Measurements from ENCODE around the gene CCDC60.

The CCDC60 gene

DNA sequence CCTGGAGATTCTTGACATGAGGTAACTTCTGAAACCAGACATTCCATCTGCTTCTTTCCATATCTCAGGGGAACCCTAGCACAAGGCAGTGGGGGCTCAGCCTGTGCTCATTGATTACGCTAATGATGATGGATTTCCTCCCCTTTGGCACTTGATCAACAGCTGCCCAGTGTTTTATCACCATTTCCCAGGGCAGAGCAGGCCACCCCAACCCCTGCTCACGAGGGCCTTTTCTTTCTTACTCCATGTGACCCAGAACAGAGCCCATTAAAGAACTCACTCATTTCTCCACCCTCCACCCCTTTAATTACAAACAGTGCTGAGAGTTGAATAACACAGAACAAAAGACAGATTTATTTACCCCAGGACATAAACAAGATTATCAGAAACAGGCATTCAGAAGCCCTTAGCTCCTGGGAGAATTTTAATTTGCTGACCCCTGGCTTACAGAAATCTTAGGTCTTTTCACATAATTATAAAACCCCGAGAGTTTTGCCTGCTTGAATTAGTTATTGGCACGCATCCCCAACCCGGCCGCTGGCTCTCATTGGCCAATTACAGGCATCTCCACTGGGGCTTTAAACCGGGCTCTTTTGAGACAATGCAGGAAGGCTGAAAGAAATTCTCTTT, 32.0 kb upstream of the CCDC60 start:
- no peak overlapping the region for H2AK5ac ChIP-seq (ENCODE audit: low read length, severe bottlenecking)
- H3K27ac ChIP-seq (ENCODE audit: low read length, poor library complexity, severe bottlenecking) = no peak overlapping the region
- no peak overlapping the region for H2BK15ac ChIP-seq (ENCODE audit: low read depth, poor library complexity, severe bottlenecking)
- H4K91ac ChIP-seq (ENCODE audit: low read length) = no peak overlapping the region
- H3K4me3 ChIP-seq (ENCODE audit: insufficient read depth in 1 of 2, low read depth in 1 of 2, low read length in 2 of 2) = no peak overlapping the region
- H4K8ac ChIP-seq (ENCODE audit: low read length) = no peak overlapping the region
- H3K14ac ChIP-seq (ENCODE audit: low read length in 2 of 2) = no peak overlapping the region
- H3K4ac ChIP-seq (ENCODE audit: low read depth in 1 of 2, low read length in 2 of 2) = no peak overlapping the region
- no peak overlapping the region for H2BK12ac ChIP-seq (ENCODE audit: low read length in 2 of 2)
- no peak overlapping the region for H3K23ac ChIP-seq (ENCODE audit: low read length in 2 of 2)
- no peak overlapping the region for H3K9ac ChIP-seq (ENCODE audit: low read length)
- no peak overlapping the region for H3K4me2 ChIP-seq (ENCODE audit: low read length, poor library complexity, severe bottlenecking)
- no peak overlapping the region for H3K18ac ChIP-seq (ENCODE audit: low read depth in 1 of 2, low read length in 2 of 2)
- H3K4me1 ChIP-seq (ENCODE audit: control insufficient read depth, insufficient read depth, low read depth, low read length) = no peaks in the 10 kb centered on the region
- no peaks in the 10 kb centered on the region for H3K27me3 ChIP-seq (ENCODE audit: control insufficient read depth in 1 of 2, insufficient read depth in 1 of 2, low read length in 2 of 2)
- 52% methylated on average over 7 of the region's 7 CpGs for WGBS
- no peak overlapping the region for H2AFZ ChIP-seq (ENCODE audit: low read depth, low read length)
- H3K36me3 ChIP-seq (ENCODE audit: control insufficient read depth in 1 of 2, insufficient read depth in 2 of 2, low read depth in 1 of 2, low read length in 2 of 2) = no peaks in the 10 kb centered on the region
- H2BK5ac ChIP-seq (ENCODE audit: low read depth, low read length, poor library complexity, severe bottlenecking) = no peak overlapping the region
- H3K79me1 ChIP-seq (replicated peaks; ENCODE audit: low read length, poor library complexity, severe bottlenecking) = no peaks in the 10 kb centered on the region
- no peak for DNase-seq
- no peaks in the 10 kb centered on the region for H3K9me3 ChIP-seq (ENCODE audit: control insufficient read depth, low read length)
- H2BK120ac ChIP-seq (ENCODE audit: low read depth, low read length) = no peak overlapping the region

DNA sequence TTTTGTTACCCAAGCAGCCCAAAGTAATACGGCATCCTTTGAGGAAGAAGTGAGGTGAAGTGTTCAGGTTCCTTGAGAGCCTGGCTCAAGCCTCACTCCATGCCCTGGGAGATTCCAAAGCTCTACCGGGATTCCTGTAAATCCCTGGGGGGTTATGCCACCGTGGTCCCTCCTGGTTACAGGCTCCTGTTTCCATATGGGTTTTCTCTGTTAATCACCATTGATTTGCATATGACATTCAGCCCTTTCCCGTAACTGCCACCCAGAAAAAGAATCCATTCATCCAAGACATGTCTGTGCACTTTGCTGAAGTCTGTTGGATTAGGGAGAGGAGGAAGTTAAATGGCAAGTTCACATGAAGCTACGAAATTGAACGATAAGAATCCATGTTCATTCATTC, 27.9 kb upstream of the CCDC60 start:
- Histone ChIP-seq H3K18ac (ENCODE audit: low read depth in 1 of 2, low read length in 2 of 2) (no peak overlapping the region), H3K79me1 (replicated peaks; ENCODE audit: low read length, poor library complexity, severe bottlenecking) (no peaks in the 10 kb centered on the region), H3K36me3 (ENCODE audit: control insufficient read depth in 1 of 2, insufficient read depth in 2 of 2, low read depth in 1 of 2, low read length in 2 of 2) (no peaks in the 10 kb centered on the region), H2BK15ac (ENCODE audit: low read depth, poor library complexity, severe bottlenecking) (no peak overlapping the region), H3K4me3 (ENCODE audit: insufficient read depth in 1 of 2, low read depth in 1 of 2, low read length in 2 of 2) (no peak overlapping the region), H2AFZ (ENCODE audit: low read depth, low read length) (no peak overlapping the region), H3K23ac (ENCODE audit: low read length in 2 of 2) (no peak overlapping the region), H2BK12ac (ENCODE audit: low read length in 2 of 2) (no peak overlapping the region), H2BK5ac (ENCODE audit: low read depth, low read length, poor library complexity, severe bottlenecking) (no peak overlapping the region), H3K4me2 (ENCODE audit: low read length, poor library complexity, severe bottlenecking) (no peak overlapping the region), H3K27me3 (ENCODE audit: control insufficient read depth in 1 of 2, insufficient read depth in 1 of 2, low read length in 2 of 2) (no peaks in the 10 kb centered on the region), H3K27ac (ENCODE audit: low read length, poor library complexity, severe bottlenecking) (no peak overlapping the region), H4K8ac (ENCODE audit: low read length) (no peak overlapping the region), H3K9ac (ENCODE audit: low read length) (no peak overlapping the region), H4K91ac (ENCODE audit: low read length) (no peak overlapping the region), H3K14ac (ENCODE audit: low read length in 2 of 2) (no peak overlapping the region), H3K9me3 (ENCODE audit: control insufficient read depth, low read length) (no peaks in the 10 kb centered on the region), H3K4ac (ENCODE audit: low read depth in 1 of 2, low read length in 2 of 2) (no peak overlapping the region), H3K4me1 (ENCODE audit: control insufficient read depth, insufficient read depth, low read depth, low read length) (no peaks in the 10 kb centered on the region), H2BK120ac (ENCODE audit: low read depth, low read length) (no peak overlapping the region), H2AK5ac (ENCODE audit: low read length, severe bottlenecking) (no peak overlapping the region)
- WGBS = 70% methylated on average over 3 of the region's 6 CpGs
- no peak for DNase-seq

DNA sequence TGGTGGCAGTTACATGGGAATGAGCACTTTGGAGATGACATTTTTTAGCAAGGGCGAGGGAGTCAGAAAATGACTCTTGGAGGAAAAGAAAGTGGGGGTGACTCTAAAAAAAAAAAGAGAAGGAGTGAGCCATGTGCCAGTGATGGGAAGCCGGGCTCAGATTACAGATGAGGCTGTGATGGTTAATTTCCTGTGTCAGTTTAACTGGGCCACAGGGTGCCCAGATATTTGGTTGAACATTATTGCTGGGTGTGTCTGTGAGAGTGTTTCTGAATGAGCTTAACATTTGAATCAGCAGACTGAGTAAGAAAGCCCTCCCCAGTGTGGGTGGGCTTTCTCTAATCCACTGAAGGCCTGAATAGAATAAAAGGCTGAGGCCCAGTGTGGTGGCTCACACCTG, 26.8 kb upstream of the CCDC60 start:
- no peaks in the 10 kb centered on the region for H3K9me3 ChIP-seq (ENCODE audit: control insufficient read depth, low read length)
- no peak overlapping the region for H3K18ac ChIP-seq (ENCODE audit: low read depth in 1 of 2, low read length in 2 of 2)
- no peak overlapping the region for H2BK15ac ChIP-seq (ENCODE audit: low read depth, poor library complexity, severe bottlenecking)
- H2AK5ac ChIP-seq (ENCODE audit: low read length, severe bottlenecking) = no peak overlapping the region
- no peak overlapping the region for H3K27ac ChIP-seq (ENCODE audit: low read length, poor library complexity, severe bottlenecking)
- no peaks in the 10 kb centered on the region for H3K36me3 ChIP-seq (ENCODE audit: control insufficient read depth in 1 of 2, insufficient read depth in 2 of 2, low read depth in 1 of 2, low read length in 2 of 2)
- H3K9ac ChIP-seq (ENCODE audit: low read length) = no peak overlapping the region
- H3K4me3 ChIP-seq (ENCODE audit: insufficient read depth in 1 of 2, low read depth in 1 of 2, low read length in 2 of 2) = no peak overlapping the region
- no peak overlapping the region for H2BK12ac ChIP-seq (ENCODE audit: low read length in 2 of 2)
- no peaks in the 10 kb centered on the region for H3K4me1 ChIP-seq (ENCODE audit: control insufficient read depth, insufficient read depth, low read depth, low read length)
- no peak for DNase-seq
- no peak overlapping the region for H3K4me2 ChIP-seq (ENCODE audit: low read length, poor library complexity, severe bottlenecking)
- H3K27me3 ChIP-seq (ENCODE audit: control insufficient read depth in 1 of 2, insufficient read depth in 1 of 2, low read length in 2 of 2) = no peaks in the 10 kb centered on the region
- WGBS = 48% methylated on average over 2 of the region's 2 CpGs
- H4K8ac ChIP-seq (ENCODE audit: low read length) = no peak overlapping the region
- no peaks in the 10 kb centered on the region for H3K79me1 ChIP-seq (replicated peaks; ENCODE audit: low read length, poor library complexity, severe bottlenecking)
- no peak overlapping the region for H3K4ac ChIP-seq (ENCODE audit: low read depth in 1 of 2, low read length in 2 of 2)
- H3K14ac ChIP-seq (ENCODE audit: low read length in 2 of 2) = no peak overlapping the region
- no peak overlapping the region for H2BK5ac ChIP-seq (ENCODE audit: low read depth, low read length, poor library complexity, severe bottlenecking)
- H2AFZ ChIP-seq (ENCODE audit: low read depth, low read length) = no peak overlapping the region
- H3K23ac ChIP-seq (ENCODE audit: low read length in 2 of 2) = no peak overlapping the region
- no peak overlapping the region for H2BK120ac ChIP-seq (ENCODE audit: low read depth, low read length)
- no peak overlapping the region for H4K91ac ChIP-seq (ENCODE audit: low read length)

DNA sequence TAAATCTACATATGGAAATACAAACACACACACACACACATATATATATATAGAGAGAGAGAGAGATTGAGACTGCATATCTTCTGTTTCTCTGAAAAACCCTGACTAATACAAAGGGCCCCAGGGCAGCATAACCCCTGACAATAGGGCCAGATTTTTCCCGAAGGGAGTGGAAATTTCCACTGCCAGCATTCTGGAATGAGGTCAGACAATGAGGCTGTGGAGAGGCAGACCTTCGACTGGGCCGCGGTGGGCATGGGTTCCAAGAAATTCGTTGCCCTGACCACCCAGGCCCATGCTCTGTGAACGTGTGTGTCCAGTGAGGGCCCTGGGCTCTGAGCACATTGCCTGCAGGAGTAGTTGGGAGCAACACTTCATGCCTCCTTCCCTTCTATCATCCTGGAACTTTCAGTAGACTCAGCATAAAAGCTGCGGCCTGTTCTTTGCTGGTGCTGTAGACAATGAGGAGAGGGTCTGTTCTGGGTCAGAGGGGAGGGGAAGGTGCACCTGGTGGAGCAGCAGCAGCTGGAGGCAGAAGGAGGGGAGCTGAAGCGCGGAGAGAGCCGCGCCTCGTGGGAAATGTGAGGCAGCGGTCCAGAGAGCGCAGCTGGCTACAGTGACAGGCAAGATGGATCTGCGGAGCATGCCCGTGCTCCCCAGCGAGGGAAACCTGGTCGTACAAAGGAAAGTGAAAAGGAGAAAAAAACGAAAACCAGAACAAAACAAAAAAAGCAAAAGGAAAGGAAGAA, 25.6 kb upstream of the CCDC60 start:
- Histone ChIP-seq H2BK15ac (ENCODE audit: low read depth, poor library complexity, severe bottlenecking) (no peak overlapping the region), H3K4me1 (ENCODE audit: control insufficient read depth, insufficient read depth, low read depth, low read length) (no peaks in the 10 kb centered on the region), H2BK12ac (ENCODE audit: low read length in 2 of 2) (no peak overlapping the region), H4K8ac (ENCODE audit: low read length) (no peak overlapping the region), H3K9me3 (ENCODE audit: control insufficient read depth, low read length) (no peaks in the 10 kb centered on the region), H3K23ac (ENCODE audit: low read length in 2 of 2) (no peak overlapping the region), H2BK120ac (ENCODE audit: low read depth, low read length) (no peak overlapping the region), H3K9ac (ENCODE audit: low read length) (no peak overlapping the region), H3K4me3 (ENCODE audit: insufficient read depth in 1 of 2, low read depth in 1 of 2, low read length in 2 of 2) (no peak overlapping the region), H3K4ac (ENCODE audit: low read depth in 1 of 2, low read length in 2 of 2) (no peak overlapping the region), H2AK5ac (ENCODE audit: low read length, severe bottlenecking) (no peak overlapping the region), H2AFZ (ENCODE audit: low read depth, low read length) (no peak overlapping the region), H3K27ac (ENCODE audit: low read length, poor library complexity, severe bottlenecking) (no peak overlapping the region), H2BK5ac (ENCODE audit: low read depth, low read length, poor library complexity, severe bottlenecking) (no peak overlapping the region), H3K4me2 (ENCODE audit: low read length, poor library complexity, severe bottlenecking) (no peak overlapping the region), H3K18ac (ENCODE audit: low read depth in 1 of 2, low read length in 2 of 2) (no peak overlapping the region), H3K14ac (ENCODE audit: low read length in 2 of 2) (no peak overlapping the region), H4K91ac (ENCODE audit: low read length) (no peak overlapping the region), H3K36me3 (ENCODE audit: control insufficient read depth in 1 of 2, insufficient read depth in 2 of 2, low read depth in 1 of 2, low read length in 2 of 2) (no peaks in the 10 kb centered on the region), H3K27me3 (ENCODE audit: control insufficient read depth in 1 of 2, insufficient read depth in 1 of 2, low read length in 2 of 2) (no peaks in the 10 kb centered on the region), H3K79me1 (replicated peaks; ENCODE audit: low read length, poor library complexity, severe bottlenecking) (no peaks in the 10 kb centered on the region)
- DNase-seq = no peak
- 63% methylated on average over 19 of the region's 19 CpGs for WGBS
